Vagina (tissue), 2 donors: Measurements from ENCODE around the gene FOXD3.

Experiments
- CTCF ChIP-seq, 3 experiments: fragments of 450-650 bp in 2 of 3; fragments of 200-600 bp in 1 of 3; sonication (generic) in 1 of 3; IDR thresholded peaks; one replicate each; pipeline ENCODE4 v1.5.1; 2017 to 2019; ENCODE audit warnings: antibody characterized with exemption in 3 of 3, mild to moderate bottlenecking in 2 of 3, moderate library complexity in 2 of 3
- POLR2AphosphoS5 ChIP-seq, 2 donors: sonication (generic); formaldehyde crosslinking; IDR thresholded peaks; one replicate each; pipeline ENCODE4 v1.9.0; 2017; ENCODE audit warnings: antibody characterized with exemption in 2 of 2, mild to moderate bottlenecking in 2 of 2, low read depth in 1 of 2; ENCODE audit not compliant: insufficient read depth in 1 of 2

GRCh38 chr1:63317817-63318152, 4.6 kb upstream of the FOXD3 start:
- TF ChIP-seq POLR2AphosphoS5 (IDR thresholded peaks at IDR 0.05; ENCODE audit: insufficient read depth in 1 of 2, low read depth in 1 of 2) (no peak), CTCF (IDR thresholded peaks at IDR 0.05) (no peak)
